HG03571 (cell line): ENCODE measurements around the gene CABP7.

Experiments used
- ATAC-seq: cut with Tn5 transposase; IDR thresholded peaks from one replicate; pipeline ENCODE4 v1.9.1; 2021; ENCODE audit not compliant: unreplicated experiment

Gene CABP7

GRCh38 chr22:29702000-29702930, 17.5 kb upstream of the CABP7 start:
- ATAC-seq: no peak

GRCh38 chr22:29702931-29703501, 16.8 kb upstream of the CABP7 start:
- ATAC-seq: no peak

GRCh38 chr22:29703569-29704195, 16.1 kb upstream of the CABP7 start:
- no peak for ATAC-seq

- no peak for ATAC-seq
These were observed 15.1 kb upstream of the CABP7 start for GRCh38 chr22:29704528-29705285.

- ATAC-seq: no peak
These were observed 14.2 kb upstream of the CABP7 start for GRCh38 chr22:29705651-29706050.

GRCh38 chr22:29706486-29706885, 13.3 kb upstream of the CABP7 start:
- ATAC-seq: no peak

GRCh38 chr22:29707010-29707409, 12.8 kb upstream of the CABP7 start:
- no peak for ATAC-seq

- no peak for ATAC-seq
These were observed 12.3 kb upstream of the CABP7 start for GRCh38 chr22:29707471-29707870.

- no peak for ATAC-seq
These were observed 9.6 kb upstream of the CABP7 start for GRCh38 chr22:29710193-29710592.

GRCh38 chr22:29710922-29711593, 8.7 kb upstream of the CABP7 start:
- ATAC-seq: no peak

- no peak for ATAC-seq
These were observed 7.7 kb upstream of the CABP7 start for GRCh38 chr22:29712119-29712518.

- no peak for ATAC-seq
These were observed 6.6 kb upstream of the CABP7 start for GRCh38 chr22:29713156-29713727.

GRCh38 chr22:29715240-29715639, 4.6 kb upstream of the CABP7 start:
- no peak for ATAC-seq

- no peak for ATAC-seq
These were observed 4.1 kb upstream of the CABP7 start for GRCh38 chr22:29715705-29716104.

- ATAC-seq: no peak
These were observed 2.8 kb upstream of the CABP7 start for GRCh38 chr22:29716814-29717545.

GRCh38 chr22:29717789-29718188, 2.0 kb upstream of the CABP7 start:
- ATAC-seq: no peak

- ATAC-seq: no peak
These were observed 579 bp upstream of the CABP7 start for GRCh38 chr22:29718949-29719898.

GRCh38 chr22:29720811-29721323, 1.1 kb downstream of the CABP7 start:
- no peak for ATAC-seq
